Keratinocyte (primary cell): Measurements from ENCODE around the gene DDX54.

Experiments
- EZH2 ChIP-seq: IDR thresholded peaks from one replicate; pipeline ENCODE4 v1.6.1; 2012; ENCODE audit warnings: inconsistent platforms, mild to moderate bottlenecking, low read length, moderate library complexity
- TF ChIP-seq, protein P1 (sequence below), 3 experiments: IDR thresholded peaks in 1 of 3; conservative IDR thresholded peaks in 1 of 3; optimal IDR thresholded peaks in 1 of 3; 2 replicates in 2 of 3; 3 replicates in 1 of 3; pipeline versions ENCODE3 to v1.5.1; 2011; ENCODE audit warnings: low read length in 3 of 3, mild to moderate bottlenecking in 3 of 3, moderate library complexity in 2 of 3, control low read depth in 1 of 3, inconsistent platforms in 1 of 3; ENCODE audit not compliant: insufficient read depth in 2 of 3; ENCODE audit errors: extremely low read depth in 1 of 3

GRCh38 chr12:113189361-113189760, 4.1 kb upstream of the DDX54 start:
- TF ChIP-seq, protein P1, sequence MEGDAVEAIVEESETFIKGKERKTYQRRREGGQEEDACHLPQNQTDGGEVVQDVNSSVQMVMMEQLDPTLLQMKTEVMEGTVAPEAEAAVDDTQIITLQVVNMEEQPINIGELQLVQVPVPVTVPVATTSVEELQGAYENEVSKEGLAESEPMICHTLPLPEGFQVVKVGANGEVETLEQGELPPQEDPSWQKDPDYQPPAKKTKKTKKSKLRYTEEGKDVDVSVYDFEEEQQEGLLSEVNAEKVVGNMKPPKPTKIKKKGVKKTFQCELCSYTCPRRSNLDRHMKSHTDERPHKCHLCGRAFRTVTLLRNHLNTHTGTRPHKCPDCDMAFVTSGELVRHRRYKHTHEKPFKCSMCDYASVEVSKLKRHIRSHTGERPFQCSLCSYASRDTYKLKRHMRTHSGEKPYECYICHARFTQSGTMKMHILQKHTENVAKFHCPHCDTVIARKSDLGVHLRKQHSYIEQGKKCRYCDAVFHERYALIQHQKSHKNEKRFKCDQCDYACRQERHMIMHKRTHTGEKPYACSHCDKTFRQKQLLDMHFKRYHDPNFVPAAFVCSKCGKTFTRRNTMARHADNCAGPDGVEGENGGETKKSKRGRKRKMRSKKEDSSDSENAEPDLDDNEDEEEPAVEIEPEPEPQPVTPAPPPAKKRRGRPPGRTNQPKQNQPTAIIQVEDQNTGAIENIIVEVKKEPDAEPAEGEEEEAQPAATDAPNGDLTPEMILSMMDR (optimal IDR thresholded peaks at IDR 0.05 in 1 of 3, IDR thresholded peaks at IDR 0.05 in 1 of 3, conservative IDR thresholded peaks at IDR 0.05 in 1 of 3; ENCODE audit: extremely low read depth in 1 of 3, insufficient read depth in 2 of 3, low read length in 3 of 3) = no peak
- TF ChIP-seq EZH2 = no peak
